GM12878 (cell line): ENCODE measurements around the gene SP100. TPM values are rescaled to one million over a fixed set of nuclear protein-coding genes. Genes with fewer than 3 reads are reported as not detected.

Source experiments
- ATAC-seq: fragments of 200-7000 bp; cut with Tn5 transposase; 3 replicates; pipeline ENCODE4 v1.9.1; 2020; ENCODE audit warnings: mild to moderate bottlenecking, moderate library complexity
- BruUV-seq: library from RNA; stranded (reverse); fragments of 400-500 nt; replicated peaks from 2 replicates; lab custom pipeline; 2021; lab: Mats Ljungman, UMichigan
- CTCF ChIA-PET: fragments of 300-600 bp; sonication (Branson Sonifier 250); formaldehyde crosslinking; extraction: SDS; loops from one replicate; lab custom pipeline; 2021; ENCODE audit warnings: inconsistent platforms; lab: Yijun Ruan, JAX
- POLR2A ChIA-PET: fragments of 350-600 bp; formaldehyde crosslinking; extraction: SDS; loops from one replicate; lab custom pipeline; 2021; ENCODE audit warnings: inconsistent platforms; lab: Charles Lee
- RAD21 ChIA-PET: fragments of 300-600 bp; sonication (Branson Sonifier 250); formaldehyde crosslinking; loops from one replicate; lab custom pipeline; 2023; ENCODE audit warnings: antibody characterized with exemption; ENCODE audit not compliant: unreplicated experiment; lab: Charles Lee
- SMC1A ChIA-PET: fragments of 300-600 bp; sonication (Branson Sonifier 250); formaldehyde crosslinking; loops from one replicate; lab custom pipeline; 2023; ENCODE audit not compliant: unreplicated experiment, uncharacterized antibody; lab: Charles Lee
- DNase-seq: peaks from one replicate; pipeline ENCODE4 v3.0.0-alpha.2; 2011; ENCODE audit warnings: low read depth, low spot score
- FAIRE-seq: peaks from 3 replicates; lab custom pipeline; 2011; peaks lifted over from hg19 to GRCh38; lab: Jason Lieb, UNC
- H2AFZ ChIP-seq: 2 replicates; pipeline ENCODE4 v1.6.0; 2011; ENCODE audit warnings: low read depth, low read length, control low read depth; ENCODE audit not compliant: control insufficient read depth
- H3K27ac ChIP-seq: 2 replicates; pipeline ENCODE4 v1.5.1; 2011; ENCODE audit warnings: control low read depth; ENCODE audit not compliant: control insufficient read depth, insufficient read depth
- H3K27me3 ChIP-seq, 2 experiments: replicated peaks in 1 of 2; 2 replicates each; pipeline versions ENCODE4 v1.6.0 to v1.6.1; 2011; ENCODE audit warnings: low read length in 1 of 2; ENCODE audit not compliant: control insufficient read depth in 2 of 2, insufficient read depth in 2 of 2
- H3K36me3 ChIP-seq, 2 experiments: 2 replicates each; pipeline ENCODE4 v1.5.1; 2011; ENCODE audit warnings: low read length in 1 of 2; ENCODE audit not compliant: control insufficient read depth in 2 of 2, insufficient read depth in 2 of 2
- H3K4me1 ChIP-seq: 2 replicates; pipeline ENCODE4 v1.6.1; 2011; ENCODE audit warnings: mild to moderate bottlenecking, low read length, moderate library complexity, mixed read lengths; ENCODE audit not compliant: control insufficient read depth, insufficient read depth
- H3K4me2 ChIP-seq: 2 replicates; pipeline ENCODE4 v1.6.0; 2011; ENCODE audit warnings: control low read depth; ENCODE audit not compliant: control insufficient read depth, insufficient read depth
- H3K4me3 ChIP-seq: fragments of 200-600 bp; sonication (generic); 2 replicates; pipeline ENCODE4 v1.5.1; 2016
- H3K79me2 ChIP-seq: 2 replicates; pipeline ENCODE4 v1.6.0; 2011; ENCODE audit warnings: low read length; ENCODE audit not compliant: control insufficient read depth, insufficient read depth
- H3K9ac ChIP-seq: 2 replicates; pipeline ENCODE4 v1.8.0; 2011; ENCODE audit warnings: low read length, control low read depth, mixed read lengths; ENCODE audit not compliant: control insufficient read depth, insufficient read depth
- H3K9me3 ChIP-seq: replicated peaks from 3 replicates; pipeline ENCODE4 v1.5.1; 2011; ENCODE audit warnings: mild to moderate bottlenecking, low read length; ENCODE audit not compliant: control insufficient read depth, insufficient read depth
- H4K20me1 ChIP-seq: 2 replicates; pipeline ENCODE4 v1.6.0; 2011; ENCODE audit not compliant: control insufficient read depth, insufficient read depth
- DPF2 ChIP-seq: fragments of 450-650 bp; IDR thresholded peaks from 2 replicates; pipeline ENCODE4 v1.6.1; 2017; ENCODE audit warnings: mild to moderate bottlenecking
- FOS ChIP-seq: IDR thresholded peaks from 3 replicates; pipeline ENCODE4 v1.6.1; 2011; ENCODE audit warnings: borderline replicate concordance; ENCODE audit not compliant: insufficient read length; ENCODE audit errors: extremely low read depth
- JUND ChIP-seq: IDR thresholded peaks from 2 replicates; pipeline ENCODE4 v1.6.1; 2012; ENCODE audit warnings: low read depth, mild to moderate bottlenecking, low read length, improper control_type of control experiment, moderate library complexity
- MEF2A ChIP-seq: IDR thresholded peaks from 2 replicates; pipeline ENCODE4 v1.6.1; 2011; ENCODE audit warnings: low read depth, mild to moderate bottlenecking, low read length, moderate library complexity; ENCODE audit not compliant: insufficient read depth
- RAD51 ChIP-seq: fragments of 450-650 bp; IDR thresholded peaks from 2 replicates; pipeline ENCODE4 v1.6.1; 2016; ENCODE audit warnings: moderate library complexity, mild to moderate bottlenecking, inconsistent platforms
- ZNF622 ChIP-seq: fragments of 450-650 bp; IDR thresholded peaks from 2 replicates; pipeline ENCODE4 v1.6.1; 2017; ENCODE audit warnings: mild to moderate bottlenecking, inconsistent platforms
- WGBS: methylation state at CpG from one replicate; pipeline ENCODE4 v1.1.6; 2016; ENCODE audit warnings: low lambda C conversion rate; ENCODE audit not compliant: insufficient replicate concordance, insufficient coverage; ENCODE audit errors: missing lambda C conversion rate; 5-methylcytosine and 5-hydroxymethylcytosine counted together
- in situ Hi-C: fragments of 300-500 bp; cut with MboI; formaldehyde crosslinking; loops from 9 replicates; pipeline ENCODE4 v1.14.3; 2018; ENCODE audit warnings: mixed read lengths
- intact Hi-C: fragments of 100-400 bp; cut with micrococcal nuclease; formaldehyde crosslinking; loops from one replicate; pipeline ENCODE4 v1.14.2; 2022; ENCODE audit not compliant: unreplicated experiment
- polyA plus RNA-seq, 11 experiments: library from polyadenylated mRNA; depleted of rRNA in 4 of 11; unstranded in 6 of 11; stranded (reverse) in 5 of 11; fragments of >200 nt; fragmentation: Nextera tagmentation in 4 of 11; fragmentation: Illumina TruSeq in 1 of 11; extraction: Ambion mirVana in 4 of 11; extraction: Trizol in 1 of 11; gene quantifications; 1 replicate in 1 of 11; 2 replicates in 10 of 11; pipeline versions ENCODE4 v1.2.1 to v1.2.3, GENCODE V29; 2011 to 2016; ENCODE audit warnings: inconsistent platforms in 2 of 11, missing spikeins in 2 of 11, low read depth in 1 of 11
- total RNA-seq, 4 experiments: library from RNA; depleted of rRNA in 3 of 4; stranded (reverse); fragments of >200 nt in 3 of 4; fragmentation: Illumina TruSeq in 1 of 4; extraction: Trizol in 1 of 4; gene quantifications; 2 replicates each; pipeline versions ENCODE4 v1.2.1 to v1.2.3, GENCODE V29; 2013 to 2021
- TF ChIP-seq, protein P1 (sequence below): fragments of 450-650 bp; IDR thresholded peaks from 2 replicates; pipeline ENCODE4 v1.6.1; 2016; ENCODE audit warnings: mild to moderate bottlenecking
- TF ChIP-seq, protein P2 (sequence below): IDR thresholded peaks from 2 replicates; pipeline ENCODE4 v1.6.1; 2011; ENCODE audit warnings: low read depth, mild to moderate bottlenecking, low read length, moderate library complexity, borderline replicate concordance; ENCODE audit errors: extremely low read depth

SP100 gene
- total and polyA plus RNA-seq, 10 of the 15 experiments (the other 5 are each of a cell fraction or from before 2014, with no cell fraction given): 109 to 239 (median 180) TPM

DNA sequence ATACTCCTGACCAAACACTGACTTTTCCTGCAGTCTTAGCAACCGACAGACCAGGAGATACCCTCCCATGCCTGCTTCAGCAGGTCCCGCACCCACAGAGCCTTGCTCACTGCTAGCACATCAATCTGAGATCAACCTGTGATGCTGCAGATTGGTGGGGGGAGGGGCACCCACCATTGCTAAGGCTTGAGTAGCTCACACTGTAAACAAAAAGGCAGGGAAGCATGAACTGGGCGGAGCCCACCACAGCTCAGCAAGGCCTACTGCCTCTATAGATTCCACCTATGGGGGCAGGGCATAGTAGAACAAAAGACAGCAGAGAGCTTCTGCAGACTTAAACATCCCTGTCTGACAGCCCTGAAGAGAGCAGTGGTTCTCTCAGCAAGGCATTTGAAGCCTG is 109.7 kb downstream of the SP100 start:
- no peaks in the 10 kb centered on the region for H4K20me1 ChIP-seq
- ATAC-seq (no peak), FAIRE-seq (no peak), DNase-seq (no peak)
- no peaks in the 10 kb centered on the region; a peak in 2 of 4 replicates for H3K36me3 ChIP-seq
- BruUV-seq: no TSS peak
- H3K27me3 ChIP-seq: no peaks in the 10 kb centered on the region
- H3K9ac ChIP-seq: no peak overlapping the region
- H3K4me2 ChIP-seq: no peak overlapping the region
- no peak overlapping the region for H3K27ac ChIP-seq
- H3K9me3 ChIP-seq: peaks cover 22% of the 10 kb centered on the region
- no peaks in the 10 kb centered on the region; the same call in 1 of the 2 replicates for H3K4me1 ChIP-seq
- H3K4me3 ChIP-seq: no peak overlapping the region
- in situ Hi-C loops (no loop called here), intact Hi-C loops (no loop called here)
- 78% methylated on average over 3 of the region's 3 CpGs for WGBS
- TF ChIP-seq RAD51: no peak
- TF ChIP-seq, protein P1, sequence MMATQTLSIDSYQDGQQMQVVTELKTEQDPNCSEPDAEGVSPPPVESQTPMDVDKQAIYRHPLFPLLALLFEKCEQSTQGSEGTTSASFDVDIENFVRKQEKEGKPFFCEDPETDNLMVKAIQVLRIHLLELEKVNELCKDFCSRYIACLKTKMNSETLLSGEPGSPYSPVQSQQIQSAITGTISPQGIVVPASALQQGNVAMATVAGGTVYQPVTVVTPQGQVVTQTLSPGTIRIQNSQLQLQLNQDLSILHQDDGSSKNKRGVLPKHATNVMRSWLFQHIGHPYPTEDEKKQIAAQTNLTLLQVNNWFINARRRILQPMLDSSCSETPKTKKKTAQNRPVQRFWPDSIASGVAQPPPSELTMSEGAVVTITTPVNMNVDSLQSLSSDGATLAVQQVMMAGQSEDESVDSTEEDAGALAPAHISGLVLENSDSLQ: no peak
- TF ChIP-seq DPF2: no peak
- TF ChIP-seq MEF2A: no peak
- no peak for TF ChIP-seq ZNF622
- TF ChIP-seq FOS: no peak
- TF ChIP-seq JUND: no peak
- TF ChIP-seq, protein P2, sequence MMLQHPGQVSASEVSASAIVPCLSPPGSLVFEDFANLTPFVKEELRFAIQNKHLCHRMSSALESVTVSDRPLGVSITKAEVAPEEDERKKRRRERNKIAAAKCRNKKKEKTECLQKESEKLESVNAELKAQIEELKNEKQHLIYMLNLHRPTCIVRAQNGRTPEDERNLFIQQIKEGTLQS: no peak
- CTCF ChIA-PET: interaction anchor here (0.7 kb wide), 1 partner anchor 1264 kb away, joined by 3 read pairs; no protein-coding TSS in a partner anchor
- SMC1A ChIA-PET: interaction anchor here (0.6 kb wide), 2 partner anchors 42 to 65 kb away, joined by 3 read pairs; no protein-coding TSS in a partner anchor
- H3K79me2 ChIP-seq: no peaks in the 10 kb centered on the region
- POLR2A ChIA-PET: interaction anchor here (0.7 kb wide), 1 partner anchor 26 kb away, joined by 10 read pairs; no protein-coding TSS in a partner anchor
- RAD21 ChIA-PET: no interaction called here
- H2AFZ ChIP-seq: no peak overlapping the region
